22Rv1 (cell line): ENCODE data around the gene ATP12A.

Source experiments
- ZFX ChIP-seq: fragments of 450-650 bp; IDR thresholded peaks from 2 replicates; pipeline ENCODE4 v1.6.1; 2017; ENCODE audit warnings: antibody characterized with exemption, borderline replicate concordance
- TF ChIP-seq, protein P1 (sequence below): fragments of 450-650 bp; IDR thresholded peaks from 2 replicates; pipeline ENCODE4 v1.5.1; 2017; ENCODE audit warnings: mild to moderate bottlenecking

DNA sequence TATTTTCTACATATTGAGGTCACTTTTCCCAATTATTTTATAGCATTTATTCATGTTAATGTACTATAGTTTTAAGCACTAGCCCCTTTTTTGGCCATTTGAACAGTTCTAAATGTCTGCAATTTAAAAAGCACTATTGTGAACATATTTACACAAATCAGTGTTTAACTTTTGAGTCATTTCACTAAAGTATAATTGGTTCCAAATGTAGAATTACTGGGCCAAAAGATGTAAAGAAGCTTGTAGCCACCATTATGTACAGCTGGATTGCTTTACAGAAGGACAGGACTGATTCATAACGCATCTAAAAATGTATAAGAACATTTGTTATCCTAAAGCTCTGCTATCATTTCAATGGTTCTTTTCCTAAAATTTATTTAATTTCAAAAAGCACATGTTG is 16.6 kb upstream of the ATP12A start:
- TF ChIP-seq, protein P1, sequence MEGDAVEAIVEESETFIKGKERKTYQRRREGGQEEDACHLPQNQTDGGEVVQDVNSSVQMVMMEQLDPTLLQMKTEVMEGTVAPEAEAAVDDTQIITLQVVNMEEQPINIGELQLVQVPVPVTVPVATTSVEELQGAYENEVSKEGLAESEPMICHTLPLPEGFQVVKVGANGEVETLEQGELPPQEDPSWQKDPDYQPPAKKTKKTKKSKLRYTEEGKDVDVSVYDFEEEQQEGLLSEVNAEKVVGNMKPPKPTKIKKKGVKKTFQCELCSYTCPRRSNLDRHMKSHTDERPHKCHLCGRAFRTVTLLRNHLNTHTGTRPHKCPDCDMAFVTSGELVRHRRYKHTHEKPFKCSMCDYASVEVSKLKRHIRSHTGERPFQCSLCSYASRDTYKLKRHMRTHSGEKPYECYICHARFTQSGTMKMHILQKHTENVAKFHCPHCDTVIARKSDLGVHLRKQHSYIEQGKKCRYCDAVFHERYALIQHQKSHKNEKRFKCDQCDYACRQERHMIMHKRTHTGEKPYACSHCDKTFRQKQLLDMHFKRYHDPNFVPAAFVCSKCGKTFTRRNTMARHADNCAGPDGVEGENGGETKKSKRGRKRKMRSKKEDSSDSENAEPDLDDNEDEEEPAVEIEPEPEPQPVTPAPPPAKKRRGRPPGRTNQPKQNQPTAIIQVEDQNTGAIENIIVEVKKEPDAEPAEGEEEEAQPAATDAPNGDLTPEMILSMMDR = no peak
- no peak for TF ChIP-seq ZFX
